K562 (cell line): Measurements from ENCODE around the gene TNFSF11. TPM values are rescaled to one million over a fixed set of nuclear protein-coding genes. Genes with fewer than 3 reads are reported as not detected.

ENCODE experiments used
- ATAC-seq: fragments of 200-7000 bp; cut with Tn5 transposase; 3 replicates; pipeline ENCODE4 v1.9.1; 2020; ENCODE audit warnings: moderate library complexity
- BruUV-seq: library from RNA; stranded (reverse); fragments of 400-500 nt; replicated peaks from 2 replicates; lab custom pipeline; 2021; lab: Mats Ljungman, UMichigan
- CTCF ChIA-PET: fragments of 300-600 bp; formaldehyde crosslinking; extraction: SDS; loops from one replicate; lab custom pipeline; 2021; ENCODE audit warnings: low intra/inter-chr PET ratio; lab: Yijun Ruan, JAX
- POLR2A ChIA-PET: fragments of 300-600, 350-650 bp; sonication (Branson Sonifier 250); formaldehyde crosslinking; extraction: SDS; loops from one replicate; lab custom pipeline; 2021; ENCODE audit warnings: antibody characterized with exemption, inconsistent platforms; lab: Yijun Ruan, JAX
- DNase-seq, 4 experiments: peaks; one replicate each; pipeline versions ENCODE4 v3.0.0 to v3.0.0-alpha.2; 2011 to 2018; ENCODE audit warnings: low spot score in 3 of 4, mixed read lengths in 3 of 4; ENCODE audit errors: extremely low read depth in 1 of 4
- FAIRE-seq: peaks from 2 replicates; lab custom pipeline; 2011; peaks lifted over from hg19 to GRCh38; lab: Jason Lieb, UNC
- H2AFZ ChIP-seq: 2 replicates; pipeline ENCODE4 v1.6.0; 2011; ENCODE audit warnings: low read depth, low read length, control low read depth, inconsistent platforms
- H3K27ac ChIP-seq: fragments of 200-600 bp; 3 replicates; pipeline ENCODE4 v1.8.0; 2011; ENCODE audit warnings: low read depth, mild to moderate bottlenecking, control low read depth, inconsistent platforms, low read length, moderate library complexity, mixed read lengths; ENCODE audit errors: extremely low read depth
- H3K27me3 ChIP-seq, 2 experiments: fragments of 300-600 bp in 1 of 2; 2 replicates in 1 of 2; 3 replicates in 1 of 2; pipeline versions ENCODE4 v1.6.0 to v1.8.0; 2011; ENCODE audit warnings: inconsistent platforms in 2 of 2, low read length in 2 of 2, mild to moderate bottlenecking in 1 of 2, mixed read lengths in 1 of 2, moderate library complexity in 1 of 2; ENCODE audit not compliant: control insufficient read depth in 2 of 2, insufficient read depth in 2 of 2
- H3K36me3 ChIP-seq: fragments of 300-600 bp; 3 replicates; pipeline ENCODE4 v1.8.0; 2011; ENCODE audit warnings: mild to moderate bottlenecking, low read length, inconsistent platforms; ENCODE audit not compliant: control insufficient read depth, insufficient read depth
- H3K4me1 ChIP-seq, 2 experiments: fragments of 200-600 bp in 1 of 2; replicated peaks in 1 of 2; 2 replicates in 1 of 2; 3 replicates in 1 of 2; pipeline versions ENCODE4 v1.5.1 to v1.8.0; 2011; ENCODE audit warnings: inconsistent platforms in 2 of 2, low read length in 2 of 2, mild to moderate bottlenecking in 1 of 2, mixed read lengths in 1 of 2, moderate library complexity in 1 of 2; ENCODE audit not compliant: control insufficient read depth in 2 of 2, insufficient read depth in 2 of 2
- H3K4me2 ChIP-seq: 2 replicates; pipeline ENCODE4 v1.6.1; 2011; ENCODE audit warnings: low read length, control low read depth, inconsistent platforms, mixed read lengths; ENCODE audit not compliant: insufficient read depth
- H3K4me3 ChIP-seq: fragments of 200-600 bp; sonication (generic), shearing (Covaris generic); 2 replicates; pipeline ENCODE4 v1.5.1; 2016; ENCODE audit warnings: control low read depth, inconsistent platforms
- H3K79me2 ChIP-seq: fragments of 200-600 bp; 3 replicates; pipeline ENCODE4 v1.8.0; 2011; ENCODE audit warnings: low read length, inconsistent platforms; ENCODE audit not compliant: control insufficient read depth, insufficient read depth
- H3K9ac ChIP-seq, 2 experiments: 2 replicates each; pipeline versions ENCODE4 v1.6.0 to v1.6.1; 2011; ENCODE audit warnings: low read depth in 2 of 2, low read length in 2 of 2, control low read depth in 1 of 2, inconsistent platforms in 1 of 2, mild to moderate bottlenecking in 1 of 2, mixed read lengths in 1 of 2; ENCODE audit not compliant: insufficient read depth in 1 of 2
- H3K9me1 ChIP-seq: one replicate; pipeline ENCODE4 v1.6.0; 2011; ENCODE audit warnings: inconsistent platforms, mild to moderate bottlenecking, low read length, moderate library complexity; ENCODE audit not compliant: control insufficient read depth, insufficient read depth
- H3K9me3 ChIP-seq: replicated peaks from 2 replicates; pipeline ENCODE4 v1.5.1; 2011; ENCODE audit warnings: low read depth, low read length, inconsistent platforms; ENCODE audit not compliant: control insufficient read depth, insufficient read depth
- H4K20me1 ChIP-seq: replicated peaks from 2 replicates; pipeline ENCODE4 v1.6.1; 2011; ENCODE audit warnings: low read length, inconsistent platforms, mixed read lengths; ENCODE audit not compliant: control insufficient read depth, insufficient read depth
- HIVEP1 ChIP-seq: fragments of 250-450 bp; sonication (Bioruptor Pico); IDR thresholded peaks from 2 replicates; pipeline ENCODE4 v1.4.0; 2020; ENCODE audit warnings: mild to moderate bottlenecking
- TAF15 ChIP-seq: fragments of 200-400 bp; formaldehyde crosslinking; IDR thresholded peaks from 2 replicates; pipeline ENCODE4 v1.6.1; 2017; ENCODE audit warnings: mild to moderate bottlenecking, low read depth, low read length, moderate library complexity
- ZBED1 ChIP-seq: IDR thresholded peaks from 2 replicates; pipeline ENCODE4 v1.6.1; 2014
- ZNF449 ChIP-seq: fragments of 250-450 bp; sonication (Bioruptor Pico); IDR thresholded peaks from 2 replicates; pipeline ENCODE4 v1.8.0; 2022; ENCODE audit warnings: moderate library complexity, mild to moderate bottlenecking, inconsistent platforms
- WGBS: fragments of 100-300 bp; shearing (Covaris generic); methylation state at CpG from one replicate; pipeline ENCODE4 v1.1.6; 2016; ENCODE audit warnings: low coverage, mixed read lengths; ENCODE audit not compliant: insufficient coverage; ENCODE audit errors: missing lambda C conversion rate; 5-methylcytosine and 5-hydroxymethylcytosine counted together
- in situ Hi-C: fragments of 300-500 bp; cut with MboI; formaldehyde crosslinking; loops from 4 replicates; pipeline ENCODE4 v1.15.0; 2018; ENCODE audit warnings: inconsistent platforms, mixed read lengths
- intact Hi-C: fragments of 100-400 bp; cut with micrococcal nuclease; formaldehyde crosslinking; loops from 2 replicates; pipeline ENCODE4 v1.14.2; 2022
- polyA plus RNA-seq, 8 experiments: library from polyadenylated mRNA; depleted of rRNA in 4 of 8; stranded (reverse) in 5 of 8; unstranded in 3 of 8; fragments of >200 nt; fragmentation: Nextera tagmentation in 2 of 8; fragmentation: Illumina TruSeq in 1 of 8; extraction: Ambion mirVana in 2 of 8; extraction: Trizol in 1 of 8; gene quantifications; 2 replicates each; pipeline versions ENCODE4 v1.2.1 to v1.2.3, GENCODE V29; 2011 to 2014; ENCODE audit warnings: inconsistent platforms in 1 of 8, missing spikeins in 1 of 8
- total RNA-seq, 7 experiments: library from RNA; depleted of rRNA in 6 of 7; stranded (reverse); fragments of >200 nt in 6 of 7; fragmentation: Illumina TruSeq in 2 of 7; extraction: Trizol in 2 of 7; gene quantifications; 2 replicates each; pipeline versions ENCODE4 v1.2.1 to v1.2.3, GENCODE V29; 2011 to 2021; ENCODE audit warnings: low replicate concordance in 1 of 7

The TNFSF11 gene
- total and polyA plus RNA-seq, 9 of the 15 experiments (the other 6 are each of a cell fraction or from before 2014, with no cell fraction given), result not detected

- Histone ChIP-seq H3K9me1 (no peaks in the 10 kb centered on the region), H3K27me3 (no peaks in the 10 kb centered on the region), H3K79me2 (no peaks in the 10 kb centered on the region), H3K4me3 (no peak overlapping the region), H3K4me2 (no peak overlapping the region), H3K36me3 (no peaks in the 10 kb centered on the region), H3K9ac (no peak overlapping the region), H3K9me3 (no peaks in the 10 kb centered on the region), H2AFZ (no peak overlapping the region), H4K20me1 (no peaks in the 10 kb centered on the region), H3K4me1 (no peaks in the 10 kb centered on the region), H3K27ac (no peak overlapping the region)
- 0% methylated on average over 1 of the region's 1 CpG for WGBS
- no peak for TF ChIP-seq ZNF449 (CRISPR knock-in tag)
- TF ChIP-seq ZBED1, result no peak
- DNase-seq (no peak), ATAC-seq (no peak), FAIRE-seq (no peak)
- POLR2A ChIA-PET, result no interaction called here
- in situ Hi-C loops (no loop called here), intact Hi-C loops (no loop called here)
- BruUV-seq, result no TSS peak
- CTCF ChIA-PET, result no interaction called here
Observed at GRCh38 chr13:42533336-42533591, 40.7 kb upstream of the TNFSF11 start.

- Histone ChIP-seq H3K79me2 (no peaks in the 10 kb centered on the region), H4K20me1 (no peaks in the 10 kb centered on the region), H3K9me3 (no peaks in the 10 kb centered on the region), H3K4me2 (no peak overlapping the region), H2AFZ (no peak overlapping the region), H3K27me3 (no peaks in the 10 kb centered on the region), H3K36me3 (no peaks in the 10 kb centered on the region), H3K4me3 (no peak overlapping the region), H3K4me1 (no peaks in the 10 kb centered on the region), H3K27ac (no peak overlapping the region), H3K9me1 (no peaks in the 10 kb centered on the region), H3K9ac (no peak overlapping the region)
- TF ChIP-seq TAF15 (no peak), HIVEP1 (CRISPR knock-in tag) (no peak)
- no TSS peak for BruUV-seq
- CTCF ChIA-PET, result no interaction called here
- ATAC-seq (no peak), DNase-seq (no peak), FAIRE-seq (no peak)
- WGBS, result 0% methylated on average over 1 of the region's 1 CpG
- intact Hi-C loops (no loop called here), in situ Hi-C loops (no loop called here)
- POLR2A ChIA-PET, result no interaction called here
Observed at GRCh38 chr13:42534785-42535184, 39.2 kb upstream of the TNFSF11 start.
